Muscle of leg (tissue), 11 donors: ENCODE data around the gene FBXL14. TPM values are rescaled to one million over a fixed set of nuclear protein-coding genes. Genes with fewer than 3 reads are reported as not detected.

Source experiments
- DNase-seq: peaks from one replicate; pipeline ENCODE4 v3.0.0; 2013
- H3K27ac ChIP-seq: one replicate; pipeline ENCODE4 v1.5.1; 2013; ENCODE audit warnings: mild to moderate bottlenecking, low read length, control low read depth
- H3K27me3 ChIP-seq: one replicate; pipeline ENCODE4 v1.6.1; 2013; ENCODE audit warnings: low read length; ENCODE audit not compliant: control insufficient read depth, insufficient read depth
- H3K36me3 ChIP-seq: one replicate; pipeline ENCODE4 v1.6.1; 2013; ENCODE audit warnings: low read length; ENCODE audit not compliant: control insufficient read depth, insufficient read depth
- H3K4me1 ChIP-seq: one replicate; pipeline ENCODE4 v1.6.1; 2013; ENCODE audit warnings: low read length; ENCODE audit not compliant: control insufficient read depth, insufficient read depth
- H3K4me3 ChIP-seq: one replicate; pipeline ENCODE4 v1.5.1; 2013; ENCODE audit warnings: low read length, control low read depth
- H3K9me3 ChIP-seq: replicated peaks from 2 replicates; pipeline ENCODE4 v1.6.1; 2013; ENCODE audit warnings: low read depth, low read length; ENCODE audit not compliant: control insufficient read depth
- WGBS: methylation state at CpG from one replicate; pipeline ENCODE4 v1.1.5; 2013; ENCODE audit warnings: missing lambda C conversion rate; ENCODE audit not compliant: insufficient coverage; 5-methylcytosine and 5-hydroxymethylcytosine counted together
- polyA plus RNA-seq, 8 donors: library from polyadenylated mRNA; unstranded; fragments of 120-200 nt; gene quantifications; one replicate each; pipeline versions ENCODE4 v1.2.1 to v1.2.3, GENCODE V29; 2013; ENCODE audit warnings: inconsistent platforms in 1 of 8, low replicate concordance in 1 of 8; ENCODE audit not compliant: insufficient read length in 8 of 8, insufficient read depth in 1 of 8
- total RNA-seq: library from RNA; stranded (reverse); fragments of 120-200 nt; gene quantifications from one replicate; pipeline ENCODE4 v1.2.4, GENCODE V29; 2013

The FBXL14 gene
- total and polyA plus RNA-seq, 9 donors: 3.3 to 7.2 (median 5.0) TPM

GRCh38 chr12:1634590-1635191 is 40.3 kb upstream of the FBXL14 start:
- no peak overlapping the region for H3K27ac ChIP-seq
- H3K9me3 ChIP-seq: no peaks in the 10 kb centered on the region
- no peak overlapping the region for H3K4me3 ChIP-seq
- peaks cover 16% of the 10 kb centered on the region for H3K27me3 ChIP-seq
- H3K36me3 ChIP-seq: peaks cover 43% of the 10 kb centered on the region
- peak; percentile 83 for DNase-seq
- 59% methylated on average over 11 of the region's 16 CpGs for WGBS
- H3K4me1 ChIP-seq: peaks cover 21% of the 10 kb centered on the region

- Histone ChIP-seq H3K9me3 (no peaks in the 10 kb centered on the region), H3K36me3 (peaks cover 42% of the 10 kb centered on the region), H3K27me3 (peaks cover 18% of the 10 kb centered on the region), H3K4me1 (peaks cover 26% of the 10 kb centered on the region), H3K27ac (no peak overlapping the region), H3K4me3 (no peak overlapping the region)
- DNase-seq: no peak
- WGBS: 80% methylated on average over 4 of the region's 7 CpGs
Measured at GRCh38 chr12:1634149-1634548, 39.8 kb upstream of the FBXL14 start.

- Histone ChIP-seq H3K9me3 (no peaks in the 10 kb centered on the region), H3K27me3 (peaks cover 22% of the 10 kb centered on the region), H3K4me1 (peaks cover 29% of the 10 kb centered on the region), H3K27ac (no peak overlapping the region), H3K4me3 (no peak overlapping the region), H3K36me3 (peaks cover 42% of the 10 kb centered on the region)
- DNase-seq: no peak
- no CpG with 5 or more reads among the region's 3 CpGs for WGBS
Measured at GRCh38 chr12:1633459-1633858, 39.1 kb upstream of the FBXL14 start.

- no peak for DNase-seq
- Histone ChIP-seq H3K27me3 (peaks cover 22% of the 10 kb centered on the region), H3K27ac (no peak overlapping the region), H3K4me3 (no peak overlapping the region), H3K36me3 (peaks cover 39% of the 10 kb centered on the region), H3K9me3 (no peaks in the 10 kb centered on the region), H3K4me1 (peaks cover 32% of the 10 kb centered on the region)
- 78% methylated on average over 12 of the region's 14 CpGs for WGBS
Measured at GRCh38 chr12:1632702-1633101, 38.3 kb upstream of the FBXL14 start.

GRCh38 chr12:1630827-1631591 is 36.6 kb upstream of the FBXL14 start:
- Histone ChIP-seq H3K4me3 (peak overlapping the region; percentile 49), H3K4me1 (peaks cover 32% of the 10 kb centered on the region), H3K9me3 (no peaks in the 10 kb centered on the region), H3K27me3 (peaks cover 22% of the 10 kb centered on the region), H3K36me3 (peaks cover 35% of the 10 kb centered on the region), H3K27ac (no peak overlapping the region)
- DNase-seq: peak; percentile 44
- 38% methylated on average over 6 of the region's 23 CpGs for WGBS

- Histone ChIP-seq H3K4me3 (peak overlapping the region; percentile 49), H3K9me3 (no peaks in the 10 kb centered on the region), H3K36me3 (peaks cover 28% of the 10 kb centered on the region), H3K27ac (no peak overlapping the region), H3K4me1 (peaks cover 35% of the 10 kb centered on the region), H3K27me3 (peaks cover 20% of the 10 kb centered on the region)
- peak; percentile 80 for DNase-seq
- WGBS: 1% methylated on average over 52 of the region's 58 CpGs
Measured at GRCh38 chr12:1630133-1630826, 35.9 kb upstream of the FBXL14 start.

- DNase-seq: peak; percentile 54
- Histone ChIP-seq H3K9me3 (no peaks in the 10 kb centered on the region), H3K36me3 (peaks cover 22% of the 10 kb centered on the region), H3K27me3 (peaks cover 20% of the 10 kb centered on the region), H3K4me3 (peak overlapping the region; percentile 49), H3K4me1 (peaks cover 35% of the 10 kb centered on the region), H3K27ac (peak overlapping the region; percentile 47)
- WGBS: 4% methylated on average over 19 of the region's 32 CpGs
Measured at GRCh38 chr12:1629338-1630132, 35.2 kb upstream of the FBXL14 start.

- Histone ChIP-seq H3K4me1 (peaks cover 35% of the 10 kb centered on the region), H3K36me3 (peaks cover 19% of the 10 kb centered on the region), H3K4me3 (peak within 1 kb of the TSS; percentile 49), H3K27me3 (peaks cover 20% of the 10 kb centered on the region), H3K9me3 (no peaks in the 10 kb centered on the region), H3K27ac (peak within 1 kb of the TSS; percentile 47)
- peak; percentile 58 for DNase-seq
- WGBS: 23% methylated on average over 14 of the region's 17 CpGs
Measured at GRCh38 chr12:1628666-1629337, 34.4 kb upstream of the FBXL14 start, which contains the start of gene WNT5B. Gene WNT5B, plus strand, starts transcription at chr12:1629231. Its CDS starts 2,124 bp downstream, at chr12:1631355.

GRCh38 chr12:1622406-1622805 is 28.0 kb upstream of the FBXL14 start:
- no peak for DNase-seq
- H3K9me3 ChIP-seq: no peaks in the 10 kb centered on the region
- H3K4me3 ChIP-seq: no peak overlapping the region
- WGBS: no CpG with 5 or more reads among the region's 3 CpGs
- H3K36me3 ChIP-seq: no peaks in the 10 kb centered on the region
- H3K4me1 ChIP-seq: peaks cover 6% of the 10 kb centered on the region
- no peaks in the 10 kb centered on the region for H3K27me3 ChIP-seq
- no peak overlapping the region for H3K27ac ChIP-seq
